ENCODE data around the gene TSHZ2.
"Not testable (repeated sequence)": the region's sequence is repeated elsewhere in the genome, so short reads cannot be mapped to it uniquely, and the experiment has no call there.

Gene TSHZ2

DNA sequence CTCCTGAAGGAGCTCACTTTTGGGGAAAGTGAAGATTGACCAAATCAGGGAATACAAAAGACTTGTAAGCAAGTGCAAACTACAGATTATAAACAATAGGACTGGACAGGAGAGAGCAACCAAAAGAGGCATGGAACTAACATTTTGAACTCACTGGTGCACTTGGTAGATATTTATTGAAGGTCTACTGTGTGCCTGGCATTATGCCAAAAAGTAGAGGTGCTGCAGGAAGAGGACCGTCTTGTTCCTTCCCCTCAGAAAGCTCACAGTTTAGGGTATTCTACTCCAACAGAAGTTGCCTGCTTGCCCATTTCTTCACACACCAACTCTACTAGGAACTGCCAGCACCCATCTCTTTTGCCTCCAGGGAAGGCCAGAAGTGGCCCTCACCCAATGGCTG lies 10.0 kb upstream of the TSHZ2 start:
- no peak for DNase-seq (ENCODE audit: low read depth)

DNA sequence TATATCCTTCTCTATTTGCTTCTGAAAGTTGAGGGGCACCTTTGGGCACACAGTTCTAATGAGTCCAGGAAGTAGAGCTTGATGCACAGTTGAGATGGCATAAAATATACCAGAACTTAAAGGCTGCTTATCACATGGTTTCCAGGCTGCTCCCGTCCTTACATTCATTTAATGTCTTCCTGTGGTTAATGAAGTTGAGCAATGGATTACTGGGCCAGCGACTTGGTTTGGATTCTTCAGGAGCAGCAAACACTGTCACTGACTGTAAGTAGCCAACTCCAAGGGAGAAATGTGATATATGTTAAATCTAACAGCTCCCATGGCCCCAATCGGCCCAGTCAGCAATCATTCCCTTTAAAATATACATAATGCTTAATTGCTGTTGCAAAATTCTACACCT lies 9.0 kb upstream of the TSHZ2 start:
- no peak for DNase-seq (ENCODE audit: low read depth)

DNA sequence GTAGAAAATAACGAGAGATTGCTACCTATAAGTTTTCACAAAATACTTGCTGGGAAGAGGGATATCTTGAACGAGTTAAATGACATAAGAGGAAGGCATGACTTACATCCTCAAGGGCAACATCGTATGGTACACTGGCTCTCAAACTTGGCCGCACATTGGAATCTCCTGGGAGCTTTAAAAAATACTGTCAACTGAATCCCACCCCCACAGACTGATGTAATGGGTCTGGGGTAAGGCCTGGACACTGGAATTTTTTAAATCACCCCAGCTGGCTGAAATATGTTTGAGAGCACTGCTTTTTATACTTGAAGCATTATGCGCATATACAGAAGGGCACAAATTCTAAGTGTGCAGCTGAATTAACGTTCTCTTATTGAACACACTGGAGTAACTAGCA lies 8.0 kb upstream of the TSHZ2 start:
- no peak for DNase-seq (ENCODE audit: low read depth)

DNA sequence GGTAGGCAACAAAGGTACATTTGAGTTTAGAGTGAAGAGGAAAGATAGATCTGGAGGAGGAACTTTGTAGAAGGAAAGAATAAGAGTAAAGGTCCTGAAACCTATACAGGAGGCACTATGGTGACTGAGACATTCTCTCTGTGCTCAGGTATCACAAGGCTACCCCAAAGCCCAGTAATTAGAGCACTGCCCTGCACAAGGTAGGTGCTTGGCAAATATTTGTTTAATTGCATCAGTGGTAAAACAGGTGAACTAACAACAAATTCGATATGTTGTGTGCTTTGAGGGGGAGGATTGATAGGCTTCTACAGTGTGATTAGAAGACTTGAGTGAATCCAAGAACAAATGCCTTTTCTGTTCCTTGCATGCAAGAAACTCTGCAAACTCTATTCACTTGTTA lies 6.8 kb upstream of the TSHZ2 start:
- DNase-seq (ENCODE audit: low read depth): no peak

DNA sequence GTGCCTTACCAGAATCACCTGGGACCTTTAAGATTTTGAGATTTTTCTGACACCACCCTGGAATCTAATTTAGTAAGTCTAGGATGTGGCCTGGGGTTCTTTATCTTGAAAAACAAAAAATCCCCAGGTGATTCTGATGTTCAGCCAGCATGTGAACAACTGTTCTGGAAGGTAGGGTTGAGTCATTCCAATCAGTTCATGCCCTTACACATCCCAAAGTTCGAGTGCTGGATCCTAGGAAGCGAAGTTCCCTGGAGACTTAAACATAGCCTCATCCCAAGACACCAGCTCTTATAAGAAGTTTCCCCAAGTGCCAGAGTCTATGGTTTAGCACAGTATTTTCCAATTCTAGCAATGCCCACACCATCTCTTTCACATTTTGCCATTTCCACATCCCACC lies 6.3 kb upstream of the TSHZ2 start:
- DNase-seq (ENCODE audit: low read depth): no peak

DNA sequence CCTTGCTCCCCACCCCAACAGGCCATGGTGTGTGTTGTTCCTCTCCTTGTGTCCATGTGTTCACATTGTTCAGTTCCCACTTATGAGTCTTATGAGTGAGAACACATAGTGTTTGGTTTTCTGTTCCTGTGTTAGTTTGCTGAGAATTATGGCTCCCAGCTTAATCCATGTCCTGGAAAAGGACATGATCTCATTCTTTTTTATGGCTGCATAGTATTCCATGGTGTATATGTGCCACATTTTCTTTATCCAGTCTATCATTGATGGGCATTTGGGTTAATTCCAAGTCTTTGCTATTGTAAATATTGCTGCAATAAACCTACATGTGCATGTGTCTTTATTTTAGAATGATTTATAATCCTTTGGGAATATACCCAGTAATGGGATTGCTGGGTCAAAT lies 5.6 kb upstream of the TSHZ2 start:
- DNase-seq (ENCODE audit: low read depth): not testable (repeated sequence)

DNA sequence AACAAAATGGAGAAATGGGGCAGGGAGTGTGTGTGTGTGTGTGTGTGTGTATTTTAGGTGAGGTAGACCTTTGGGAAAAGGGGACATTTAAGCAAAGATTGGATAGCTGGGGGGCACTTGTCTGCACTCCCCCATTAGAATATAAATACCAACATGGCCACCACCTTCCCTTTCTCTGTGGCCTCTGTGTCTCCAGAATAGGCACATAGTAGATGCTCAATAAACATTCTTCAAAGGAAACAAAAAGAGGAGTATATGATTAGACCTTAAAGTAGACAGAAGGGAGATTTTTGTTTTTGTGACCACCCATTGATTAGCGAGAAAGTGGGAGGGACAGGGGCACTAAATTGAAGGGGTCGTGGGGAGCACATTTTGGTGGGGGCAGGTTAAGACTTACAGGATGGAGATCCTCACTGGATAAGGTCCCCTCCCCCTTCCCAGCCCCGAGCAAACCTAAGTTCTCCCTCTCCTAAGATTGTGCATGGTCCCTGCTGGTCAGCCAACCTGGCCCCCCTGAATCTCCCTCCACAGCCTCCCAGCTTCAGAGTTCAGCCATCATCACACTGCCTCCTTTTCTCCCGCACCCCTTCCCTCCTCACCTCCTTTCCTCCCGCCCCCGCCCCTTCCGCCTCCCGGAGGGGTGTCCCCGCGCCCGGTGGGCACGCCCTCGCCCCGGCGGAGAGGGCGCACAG lies 514 bp upstream of the TSHZ2 start:
- no peak for DNase-seq (ENCODE audit: low read depth)

DNA sequence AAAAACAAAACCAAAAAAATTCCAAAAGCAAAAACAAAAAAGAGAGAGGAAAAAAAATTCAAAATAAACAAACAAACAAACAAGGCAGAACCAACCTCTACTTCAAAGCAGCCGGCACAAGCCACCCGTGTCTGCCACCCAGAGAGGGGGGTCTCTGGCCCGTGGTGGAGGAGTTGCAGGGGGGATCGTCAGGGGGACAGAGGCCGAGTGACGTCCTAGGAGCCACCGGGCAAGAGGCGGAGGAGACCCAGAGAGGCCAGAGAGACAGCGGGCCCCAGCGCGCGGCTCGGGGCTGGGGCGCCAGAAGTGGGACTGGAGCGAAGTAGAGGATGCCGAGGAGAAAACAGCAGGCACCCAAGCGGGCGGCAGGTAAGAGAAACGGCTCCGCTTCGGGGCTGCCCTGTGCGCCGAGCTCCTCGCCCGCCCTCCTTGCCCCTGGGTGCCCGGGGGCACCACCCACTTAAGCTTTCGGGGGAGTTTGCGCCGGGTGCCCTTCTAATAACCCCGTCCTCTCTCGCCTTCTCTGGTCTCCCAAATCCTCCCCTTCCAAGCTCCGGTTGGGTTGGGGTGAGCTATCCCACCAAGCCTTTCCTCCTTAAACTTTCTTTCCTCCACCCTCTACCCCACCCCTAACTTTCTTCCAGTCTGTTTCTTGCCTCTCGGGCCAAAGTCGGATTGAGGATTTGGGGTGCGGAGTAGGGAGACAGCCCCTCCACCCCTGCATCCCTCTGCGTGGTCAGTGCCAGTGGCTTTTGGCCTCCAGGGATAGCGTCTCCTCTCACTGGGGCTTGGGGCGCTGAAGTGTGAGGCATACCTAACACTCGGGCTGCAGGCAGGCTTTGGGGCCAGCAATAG lies 1.0 kb downstream of the TSHZ2 start:
- no peak for DNase-seq (ENCODE audit: low read depth)

DNA sequence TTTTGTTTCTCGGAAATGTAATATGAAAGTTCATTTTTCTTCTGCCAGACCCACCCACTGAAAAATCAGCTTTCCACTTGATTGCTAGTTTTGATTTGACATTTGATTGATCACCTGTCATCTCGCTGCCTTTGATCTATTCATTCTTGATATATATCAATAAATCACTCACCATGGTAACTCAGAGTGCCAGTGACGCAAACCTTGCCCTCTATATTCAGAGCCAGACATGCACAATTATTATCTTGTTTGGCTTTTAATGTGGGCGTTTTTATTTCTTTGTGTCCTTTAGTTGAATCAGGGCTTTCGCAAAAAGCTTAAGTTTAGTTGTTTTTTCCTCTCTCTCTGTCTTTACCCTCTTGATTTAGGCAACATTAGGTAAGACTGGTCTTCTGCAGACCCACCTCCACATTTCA lies 2.0 kb downstream of the TSHZ2 start:
- peak; percentile 19 for DNase-seq (ENCODE audit: low read depth)

DNA sequence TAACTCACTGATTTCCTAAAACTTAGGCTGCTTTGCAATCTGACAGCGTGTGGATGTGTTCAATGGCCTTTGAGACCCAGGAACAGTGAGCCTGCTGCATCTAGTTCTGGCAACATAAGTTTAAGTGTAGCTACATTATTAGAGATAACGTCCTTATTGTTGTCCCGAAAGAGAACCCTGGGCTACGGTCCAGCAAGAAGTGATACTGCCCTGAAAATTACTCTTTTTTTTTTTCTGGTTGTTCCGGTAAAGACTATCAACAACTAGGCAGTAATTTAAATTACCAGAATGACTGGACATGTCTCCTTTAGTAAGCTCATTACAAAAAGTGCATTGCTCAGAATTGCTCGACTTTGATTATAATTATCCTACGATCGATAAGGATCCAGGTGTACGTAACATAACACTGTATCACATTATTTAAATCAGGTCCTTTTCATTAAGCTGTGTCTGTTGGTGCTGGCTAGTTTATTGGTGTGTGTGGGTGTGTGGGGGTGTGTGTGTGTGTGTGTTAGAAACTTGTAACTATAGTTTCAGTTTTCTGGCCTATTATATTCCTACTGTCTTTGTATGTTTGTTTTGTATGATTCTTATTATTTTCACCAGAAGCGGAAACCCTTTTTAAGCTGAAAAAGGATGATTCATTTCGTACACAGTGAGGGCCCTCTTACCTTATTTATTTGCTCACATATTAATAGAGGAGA lies 3.0 kb downstream of the TSHZ2 start:
- no peak for DNase-seq (ENCODE audit: low read depth)

DNA sequence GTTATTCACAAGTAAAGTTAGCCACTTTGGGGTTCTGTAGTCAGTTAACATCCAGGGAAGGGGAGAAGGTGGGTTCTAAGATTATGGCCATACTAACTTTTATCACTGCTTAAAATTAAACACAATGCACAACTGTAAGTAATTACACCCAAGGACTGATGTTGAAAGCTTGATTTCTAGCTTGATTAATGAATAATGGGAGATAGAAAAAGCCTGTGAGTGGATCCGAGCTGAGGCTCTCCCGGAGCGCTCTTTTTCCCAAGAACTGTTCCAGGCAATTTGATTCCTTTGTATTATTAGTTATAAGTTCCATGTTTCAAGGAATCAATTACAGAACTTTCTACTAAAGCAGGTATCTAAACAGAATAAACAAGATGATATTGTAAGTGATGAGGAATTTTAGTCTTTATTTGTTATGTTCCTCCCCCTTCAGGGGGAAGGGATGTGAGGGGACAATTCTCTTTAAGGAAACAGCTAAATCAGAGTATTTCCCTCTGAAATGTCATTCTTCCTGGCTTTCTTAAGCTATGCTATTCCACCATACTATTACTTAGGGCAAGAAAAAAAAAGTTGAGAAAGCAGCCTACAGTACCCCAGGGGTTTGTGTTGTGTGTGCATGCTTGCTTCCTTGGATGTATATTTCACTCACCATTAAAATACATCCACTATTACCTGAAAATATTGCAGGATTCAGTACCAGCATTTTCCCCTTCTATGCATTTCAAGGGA lies 3.8 kb downstream of the TSHZ2 start:
- no peak for DNase-seq (ENCODE audit: low read depth)

DNA sequence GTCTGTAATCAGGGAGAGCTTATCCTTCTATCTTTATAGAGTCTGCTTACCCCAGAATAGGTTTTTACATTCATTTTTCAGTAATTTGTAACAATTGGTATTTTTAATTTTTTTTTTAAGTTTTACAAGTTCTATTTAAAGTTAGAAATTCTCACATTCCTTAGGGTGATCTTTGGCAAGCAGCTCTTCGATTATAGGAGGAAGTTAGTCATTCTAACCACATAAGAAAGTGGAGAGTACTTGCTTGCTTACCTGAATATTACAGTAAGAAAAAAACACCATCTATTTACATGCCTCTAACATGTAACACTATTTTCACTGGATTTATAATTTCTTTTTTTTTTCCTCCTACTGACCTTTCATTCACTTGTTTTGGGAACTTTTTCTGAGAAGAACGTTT lies 6.7 kb downstream of the TSHZ2 start:
- DNase-seq (ENCODE audit: low read depth): no peak

DNA sequence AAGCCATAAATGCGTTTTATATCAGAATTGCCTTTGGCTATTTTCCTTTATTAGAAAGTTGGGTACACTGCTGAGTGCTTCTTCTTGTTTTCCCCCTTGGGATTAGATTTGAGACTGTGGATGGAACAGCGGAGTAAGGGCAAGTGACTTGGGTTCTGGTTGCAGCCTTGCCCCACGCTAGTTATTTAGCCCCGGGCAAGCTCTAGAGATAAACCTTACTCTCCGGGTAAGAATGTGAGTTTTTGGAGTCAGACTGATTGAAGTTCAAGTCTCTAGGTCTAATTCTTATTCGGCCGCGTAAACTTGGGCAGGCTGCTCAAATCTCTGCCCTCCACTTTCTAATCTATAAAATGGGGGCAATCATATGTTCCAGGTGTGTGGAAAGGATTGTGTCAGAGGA lies 8.9 kb downstream of the TSHZ2 start:
- DNase-seq (ENCODE audit: low read depth): no peak

DNA sequence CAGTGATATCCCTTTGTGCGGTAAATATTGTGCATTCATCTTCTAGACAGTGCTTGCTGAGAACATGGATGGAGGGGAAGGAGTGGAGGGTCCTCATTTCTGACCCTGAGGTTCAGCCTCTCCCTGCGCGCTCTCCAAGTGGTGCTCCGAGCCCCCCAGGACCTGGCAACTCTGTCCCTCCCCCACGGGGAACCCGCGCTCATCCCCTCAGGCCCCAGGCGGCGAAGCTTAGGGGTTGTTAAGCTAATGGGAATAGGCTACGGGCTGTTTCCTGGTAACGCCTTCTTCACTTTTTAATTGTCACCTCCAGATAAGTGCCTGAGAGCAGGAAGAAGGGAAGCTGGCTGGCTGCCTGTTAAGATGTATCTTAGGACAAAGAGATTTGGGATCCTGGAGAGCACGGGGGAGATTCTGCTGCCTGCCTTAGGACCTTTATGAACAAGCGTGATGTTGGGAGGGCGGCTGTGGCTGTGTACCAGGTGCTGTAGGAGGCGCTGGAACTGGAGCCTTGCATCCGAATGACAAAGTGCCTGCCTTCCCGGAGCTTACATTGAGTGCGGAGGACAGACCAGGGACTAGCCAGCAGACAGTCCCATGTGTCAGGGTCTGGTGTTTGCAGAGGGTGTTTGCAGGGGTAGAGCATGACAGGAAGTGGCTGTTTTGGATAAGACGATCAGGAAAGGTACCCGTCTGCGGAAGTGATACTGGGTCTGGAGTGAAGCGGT lies 11.7 kb downstream of the TSHZ2 start:
- DNase-seq (ENCODE audit: low read depth): no peak

DNA sequence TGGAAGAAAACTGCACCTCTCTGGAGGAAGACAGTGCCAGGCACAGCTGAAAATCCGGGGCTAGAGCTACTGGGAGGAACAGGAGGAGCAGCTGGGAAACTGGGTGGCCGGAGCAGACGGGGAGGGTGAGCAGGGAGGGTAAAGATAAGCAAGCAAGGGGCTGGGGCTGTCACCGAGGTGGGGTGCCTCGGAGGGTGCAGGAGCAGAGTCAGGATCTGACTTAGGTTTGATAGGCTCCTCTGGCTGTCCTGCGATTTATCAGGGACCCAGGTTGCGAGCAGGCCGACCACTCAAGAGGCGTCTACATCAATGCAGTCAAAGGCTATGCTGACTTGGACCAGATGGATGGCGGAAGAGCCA lies 12.3 kb downstream of the TSHZ2 start:
- no peak for DNase-seq (ENCODE audit: low read depth)

DNA sequence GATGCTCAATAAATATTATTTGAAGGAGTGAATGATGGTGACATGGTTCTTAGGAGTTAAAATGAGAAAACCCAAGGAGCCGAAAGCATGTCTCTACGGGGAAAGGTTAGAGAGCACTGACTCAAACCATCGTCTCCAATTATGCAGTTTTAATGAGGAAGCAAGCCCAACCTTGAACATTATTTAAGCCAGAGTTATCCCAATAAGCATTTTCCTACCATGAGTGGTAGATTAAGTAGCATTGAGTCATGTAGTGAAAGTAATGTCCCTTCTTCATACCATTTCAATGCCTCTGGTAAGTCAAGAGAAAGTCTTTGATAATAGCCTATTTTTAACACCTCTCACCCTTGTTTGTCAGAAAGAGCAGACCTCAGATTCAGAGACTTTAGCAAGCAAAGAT lies 13.5 kb downstream of the TSHZ2 start:
- DNase-seq (ENCODE audit: low read depth): no peak

DNA sequence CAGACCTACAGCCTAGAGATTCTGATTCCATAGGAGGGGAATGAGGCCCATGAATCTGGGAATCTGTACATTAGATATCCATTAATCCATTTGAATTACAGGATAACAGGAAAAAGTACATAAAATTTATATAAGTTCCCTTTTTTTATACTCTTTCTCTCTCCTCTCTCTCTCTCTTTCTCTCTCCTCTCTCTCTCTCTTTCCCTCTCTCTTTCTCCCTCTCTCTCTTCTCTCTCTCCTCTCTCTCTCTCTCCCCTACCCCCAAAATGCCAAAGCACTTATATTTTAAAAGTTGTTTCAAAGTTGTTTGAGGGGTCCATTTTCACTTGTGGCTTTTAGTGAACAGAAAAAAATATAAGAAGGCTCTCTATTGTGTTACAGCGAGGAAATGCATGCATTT lies 15.1 kb downstream of the TSHZ2 start:
- no peak for DNase-seq (ENCODE audit: low read depth)

DNA sequence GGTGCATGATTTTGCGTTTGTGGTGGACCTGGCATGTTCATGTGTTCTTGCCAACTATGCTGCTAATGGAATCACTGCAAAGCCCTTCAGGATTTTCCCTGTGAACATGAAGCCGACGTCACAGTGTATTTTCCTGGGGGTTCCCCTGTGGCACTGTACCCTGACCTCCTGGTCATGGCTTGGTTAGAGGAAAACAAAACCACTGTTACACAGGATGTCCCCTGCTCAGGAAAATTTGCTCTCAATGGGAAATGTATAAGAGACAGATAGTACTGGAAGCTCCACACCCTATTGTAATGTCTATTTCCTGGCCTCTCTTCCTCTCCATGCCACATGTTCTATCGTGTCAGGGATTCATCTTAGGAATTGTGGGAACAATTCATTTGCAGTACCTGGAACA lies 19.7 kb downstream of the TSHZ2 start:
- no peak for DNase-seq (ENCODE audit: low read depth)

DNA sequence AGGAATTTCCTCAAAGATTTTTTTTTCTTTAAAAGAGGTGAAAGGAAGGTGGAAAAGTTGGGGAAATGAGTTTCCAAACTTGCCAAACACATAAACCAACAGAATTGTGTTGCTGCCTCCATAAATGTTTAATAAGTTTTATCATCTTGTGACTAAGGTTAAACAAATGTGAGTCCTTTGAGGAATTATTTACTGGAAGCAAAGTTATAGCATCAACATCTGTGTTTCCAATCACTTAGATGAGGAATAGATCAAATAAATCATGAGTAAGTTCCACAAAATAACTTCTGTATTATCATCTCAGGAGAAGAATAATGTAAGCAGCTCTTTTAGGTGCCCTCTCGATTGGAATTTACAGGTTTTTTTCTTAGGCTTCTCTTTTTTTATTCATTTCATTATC lies 20.5 kb downstream of the TSHZ2 start:
- DNase-seq (ENCODE audit: low read depth): no peak

DNA sequence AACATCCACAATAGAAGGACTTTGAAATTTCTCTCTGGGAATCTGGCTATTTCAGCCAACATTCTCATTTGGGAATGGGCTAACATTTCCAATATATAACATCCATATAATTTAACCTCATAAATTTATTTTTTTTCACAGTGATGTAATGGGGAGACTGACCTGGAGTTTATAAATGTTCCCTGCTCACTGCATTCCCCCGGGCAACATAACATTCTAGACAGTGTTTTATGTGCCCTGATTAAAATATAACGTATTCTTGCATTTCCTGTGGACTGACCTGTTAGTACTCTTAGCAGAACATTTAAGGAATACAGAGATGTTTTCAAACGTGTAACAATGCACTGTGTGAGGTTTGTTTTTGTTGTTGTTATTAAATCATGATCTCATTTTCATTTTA lies 20.9 kb downstream of the TSHZ2 start:
- DNase-seq (ENCODE audit: low read depth): no peak

DNA sequence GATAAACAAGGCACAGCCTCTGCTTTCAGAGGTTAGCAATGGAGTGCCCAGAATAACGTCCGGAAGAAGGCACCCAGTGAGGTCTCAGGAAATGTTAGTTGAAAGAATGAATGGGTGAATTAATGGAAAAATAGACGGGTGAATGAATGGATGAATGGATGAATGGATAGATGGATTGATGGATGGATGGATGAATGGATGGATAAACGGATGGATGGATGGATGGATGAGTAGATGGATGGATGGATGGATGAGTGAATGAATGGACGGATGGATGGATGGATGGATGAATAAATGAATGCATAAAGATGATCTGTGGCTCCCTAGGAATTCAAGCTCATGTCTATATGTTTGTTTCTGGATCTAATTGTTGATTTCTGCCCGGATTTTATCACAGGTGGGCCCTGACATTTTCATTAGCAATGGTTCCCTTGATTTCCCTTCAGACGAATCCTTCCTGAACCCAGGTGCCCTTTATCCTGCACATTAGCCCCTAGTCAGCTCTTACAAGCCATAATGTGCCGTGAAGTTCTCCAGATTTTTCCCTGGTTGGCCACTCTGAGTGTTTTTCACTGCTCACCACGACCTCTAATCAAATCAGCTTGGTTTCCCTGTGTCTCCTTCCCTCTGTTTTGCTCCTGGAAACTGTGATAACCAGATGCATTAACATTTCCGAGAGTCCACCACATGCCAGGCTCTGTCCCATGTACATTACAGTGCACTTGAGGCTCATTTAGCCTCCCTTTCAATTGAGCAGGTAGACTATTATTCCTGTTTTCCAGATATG lies 22.2 kb downstream of the TSHZ2 start:
- DNase-seq (ENCODE audit: low read depth): no peak

Measured in activated T-cell treated with anti-CD3 and anti-CD28 coated beads for 24 hours (primary cell).